HepG2 (cell line): ENCODE data around the gene COL4A6. TPM values are rescaled to one million over a fixed set of nuclear protein-coding genes. Genes with fewer than 3 reads are reported as not detected.

Source experiments
- ATAC-seq: fragments of 200-7000 bp; cut with Tn5 transposase; 3 replicates; pipeline ENCODE4 v1.9.1; 2020; ENCODE audit warnings: mild to moderate bottlenecking, moderate library complexity
- BruUV-seq: library from RNA; stranded (reverse); fragments of 400-500 nt; replicated peaks from 2 replicates; lab custom pipeline; 2021; lab: Mats Ljungman, UMichigan
- CTCF ChIA-PET: fragments of 300-600 bp; formaldehyde crosslinking; extraction: SDS; loops from one replicate; lab custom pipeline; 2021; ENCODE audit warnings: low total read pairs, inconsistent platforms, low intra/inter-chr PET ratio; lab: Yijun Ruan, JAX
- POLR2A ChIA-PET: fragments of 350-600 bp; sonication (Branson Sonifier 250); formaldehyde crosslinking; loops from one replicate; lab custom pipeline; 2020; ENCODE audit warnings: antibody characterized with exemption, inconsistent platforms; lab: Yijun Ruan, JAX
- DNase-seq: peaks from one replicate; pipeline ENCODE4 v3.0.0-alpha.2; 2015; ENCODE audit warnings: low spot score
- FAIRE-seq: peaks from 3 replicates; lab custom pipeline; 2011; peaks lifted over from hg19 to GRCh38; lab: Jason Lieb, UNC
- H2AFZ ChIP-seq: one replicate; pipeline ENCODE4 v1.6.1; 2011; ENCODE audit warnings: low read length, inconsistent platforms
- H3K27ac ChIP-seq: fragments of 300-600 bp; 3 replicates; pipeline ENCODE4 v1.8.0; 2011; ENCODE audit warnings: mixed run types, mild to moderate bottlenecking, mixed read lengths, low read length, inconsistent platforms; ENCODE audit not compliant: insufficient read depth; ENCODE audit errors: extremely low read length
- H3K27me3 ChIP-seq, 2 experiments: fragments of 200-600 bp in 1 of 2; 2 replicates in 1 of 2; 3 replicates in 1 of 2; pipeline versions ENCODE4 v1.6.0 to v1.8.0; 2011; ENCODE audit warnings: low read length in 2 of 2, mild to moderate bottlenecking in 2 of 2, moderate library complexity in 2 of 2, inconsistent platforms in 1 of 2; ENCODE audit not compliant: insufficient read depth in 2 of 2, control insufficient read depth in 1 of 2
- H3K36me3 ChIP-seq, 2 experiments: fragments of 200-600 bp in 1 of 2; replicated peaks in 1 of 2; 2 replicates in 1 of 2; 3 replicates in 1 of 2; pipeline versions ENCODE4 v1.5.1 to v1.8.0; 2011; ENCODE audit warnings: low read length in 2 of 2, inconsistent platforms in 1 of 2; ENCODE audit not compliant: insufficient read depth in 2 of 2, control insufficient read depth in 1 of 2
- H3K4me1 ChIP-seq: 2 replicates; pipeline ENCODE4 v1.5.1; 2012; ENCODE audit warnings: low read length, inconsistent platforms; ENCODE audit not compliant: insufficient read depth
- H3K4me2 ChIP-seq: 2 replicates; pipeline ENCODE4 v1.6.0; 2011; ENCODE audit warnings: low read depth, low read length, inconsistent platforms
- H3K4me3 ChIP-seq, 3 experiments: fragments of 200-600 bp in 1 of 3; sonication (generic), shearing (Covaris generic) in 1 of 3; replicated peaks in 1 of 3; 2 replicates each; pipeline ENCODE4 v1.5.1; 2011 to 2016; ENCODE audit warnings: low read length in 3 of 3, inconsistent platforms in 2 of 3, low read depth in 2 of 3, mild to moderate bottlenecking in 2 of 3, control low read depth in 1 of 3, mixed read lengths in 1 of 3; ENCODE audit not compliant: insufficient read depth in 1 of 3
- H3K79me2 ChIP-seq: one replicate; pipeline ENCODE4 v1.6.1; 2011; ENCODE audit warnings: low read length, inconsistent platforms; ENCODE audit not compliant: insufficient read depth
- H3K9ac ChIP-seq: 2 replicates; pipeline ENCODE4 v1.6.0; 2011; ENCODE audit warnings: mild to moderate bottlenecking, low read depth, low read length, inconsistent platforms; ENCODE audit not compliant: insufficient read depth
- H3K9me3 ChIP-seq: 2 replicates; pipeline ENCODE4 v1.5.1; 2012; ENCODE audit warnings: mild to moderate bottlenecking, low read length
- H4K20me1 ChIP-seq: 2 replicates; pipeline ENCODE4 v1.6.0; 2011; ENCODE audit warnings: inconsistent platforms, mild to moderate bottlenecking, low read length, moderate library complexity; ENCODE audit not compliant: insufficient read depth
- AKAP8 ChIP-seq: sonication (generic); formaldehyde crosslinking; IDR thresholded peaks from 2 replicates; pipeline ENCODE4 v1.5.1; 2020; ENCODE audit warnings: mild to moderate bottlenecking, missing genetic modification reagents
- BCLAF1 ChIP-seq: fragments of 450-650 bp; IDR thresholded peaks from 2 replicates; pipeline ENCODE4 v1.6.1; 2017; ENCODE audit warnings: mild to moderate bottlenecking
- BRCA1 ChIP-seq: sonication (generic); formaldehyde crosslinking; IDR thresholded peaks from 2 replicates; pipeline ENCODE4 v1.4.0; 2020; ENCODE audit warnings: missing genetic modification reagents
- FOXK1 ChIP-seq: sonication (generic); formaldehyde crosslinking; IDR thresholded peaks from 2 replicates; pipeline ENCODE4 v1.4.0; 2020; ENCODE audit warnings: low read depth, missing genetic modification reagents, borderline replicate concordance
- HOMEZ ChIP-seq: IDR thresholded peaks from 2 replicates; pipeline ENCODE4 v1.6.1; 2016; ENCODE audit warnings: low read depth
- HOXA3 ChIP-seq: sonication (generic); formaldehyde crosslinking; IDR thresholded peaks from 2 replicates; pipeline ENCODE4 v1.5.0; 2020; ENCODE audit warnings: missing genetic modification reagents
- HOXA9 ChIP-seq: sonication (generic); formaldehyde crosslinking; IDR thresholded peaks from 2 replicates; pipeline ENCODE4 v1.8.1; 2022; ENCODE audit warnings: missing genetic modification reagents, mild to moderate bottlenecking, moderate library complexity, borderline replicate concordance
- HOXD1 ChIP-seq: sonication (generic); formaldehyde crosslinking; IDR thresholded peaks from 2 replicates; pipeline ENCODE4 v1.5.0; 2020; ENCODE audit warnings: missing genetic modification reagents
- MAZ ChIP-seq, 2 experiments: sonication (generic) in 1 of 2; formaldehyde crosslinking in 1 of 2; IDR thresholded peaks; 2 replicates each; pipeline versions ENCODE4 v1.5.0 to v1.6.1; 2012 to 2020; ENCODE audit warnings: low read depth in 2 of 2, mild to moderate bottlenecking in 2 of 2, borderline replicate concordance in 1 of 2, improper control_type of control experiment in 1 of 2, low read length in 1 of 2, missing genetic modification reagents in 1 of 2, moderate library complexity in 1 of 2
- ONECUT2 ChIP-seq: sonication (generic); formaldehyde crosslinking; IDR thresholded peaks from 2 replicates; pipeline ENCODE4 v1.4.0; 2020; ENCODE audit warnings: missing genetic modification reagents
- SAP130 ChIP-seq: IDR thresholded peaks from 2 replicates; pipeline ENCODE4 v1.6.1; 2016; ENCODE audit warnings: low read depth
- ZKSCAN5 ChIP-seq: sonication (generic); formaldehyde crosslinking; IDR thresholded peaks from 2 replicates; pipeline ENCODE4 v1.5.1; 2020; ENCODE audit warnings: mild to moderate bottlenecking, missing genetic modification reagents
- ZNF431 ChIP-seq: sonication (generic); formaldehyde crosslinking; IDR thresholded peaks from 2 replicates; pipeline ENCODE4 v1.9.0; 2022; ENCODE audit warnings: missing genetic modification reagents, low read depth, mild to moderate bottlenecking, borderline replicate concordance
- ZNF598 ChIP-seq: sonication (generic); formaldehyde crosslinking; IDR thresholded peaks from 2 replicates; pipeline ENCODE4 v1.5.1; 2020; ENCODE audit warnings: mild to moderate bottlenecking, missing genetic modification reagents, borderline replicate concordance
- ZNF615 ChIP-seq: sonication (generic); formaldehyde crosslinking; IDR thresholded peaks from 2 replicates; pipeline ENCODE4 v1.5.0; 2020; ENCODE audit warnings: mild to moderate bottlenecking, missing genetic modification reagents, borderline replicate concordance
- ZNF776 ChIP-seq: sonication (generic); formaldehyde crosslinking; IDR thresholded peaks from 2 replicates; pipeline ENCODE4 v1.4.0; 2020; ENCODE audit warnings: mild to moderate bottlenecking, missing genetic modification reagents
- WGBS: methylation state at CpG from one replicate; pipeline ENCODE4 v1.1.6; 2017; ENCODE audit warnings: low lambda C conversion rate; 5-methylcytosine and 5-hydroxymethylcytosine counted together
- in situ Hi-C: cut with HindIII; loops from 2 replicates; pipeline ENCODE4 v1.10.0; 2017; ENCODE audit warnings: low pct_unique_long_range_greater_than_20kb; ENCODE audit not compliant: extremely low pct_ligation_motif_present
- intact Hi-C: fragments of 100-400 bp; cut with micrococcal nuclease; formaldehyde crosslinking; loops from one replicate; pipeline ENCODE4 v1.10.0; 2022; ENCODE audit not compliant: unreplicated experiment
- polyA plus RNA-seq, 8 experiments: library from polyadenylated mRNA; depleted of rRNA in 3 of 8; stranded (reverse) in 7 of 8; unstranded in 1 of 8; fragments of >200 nt; fragmentation: Illumina TruSeq in 4 of 8; extraction: Trizol in 4 of 8; gene quantifications; 2 replicates each; pipeline versions ENCODE4 v1.2.1 to v1.2.3, GENCODE V29; 2011 to 2016; ENCODE audit warnings: low read depth in 4 of 8, missing spikeins in 1 of 8, mixed read lengths in 1 of 8; ENCODE audit not compliant: insufficient read depth in 1 of 8
- total RNA-seq, 5 experiments: library from RNA; depleted of rRNA; stranded (reverse); fragments of >200 nt; fragmentation: Illumina TruSeq; extraction: Trizol; gene quantifications; 2 replicates each; pipeline ENCODE4 v1.2.3, GENCODE V29; 2016; ENCODE audit warnings: low read depth in 1 of 5

Gene COL4A6
- total and polyA plus RNA-seq, 2 of the 13 experiments (the other 11 are each of a cell fraction or from before 2014, with no cell fraction given) = 4.5 to 8.2 TPM

GRCh38 chrX:108437349-108438109 is 693 bp downstream of the COL4A6 start:
- in situ Hi-C loops (no loop called here), intact Hi-C loops (loop anchor here (5.0 to 10.0 kb wide), 4 partner anchors 80 to 193 kb away; no protein-coding TSS in a partner anchor)
- H3K4me1 ChIP-seq = peaks cover 10% of the 10 kb centered on the region; the same call in 1 of the 2 replicates
- peak overlapping the region; percentile 49 to 77 (median 72) for H3K4me3 ChIP-seq
- H3K79me2 ChIP-seq = peaks cover 12% of the 10 kb centered on the region
- peak overlapping the region; percentile 47 for H3K9ac ChIP-seq
- no peak for FAIRE-seq
- WGBS = 30% methylated on average over 18 of the region's 20 CpGs
- no peaks in the 10 kb centered on the region for H3K36me3 ChIP-seq
- BruUV-seq = no TSS peak
- peak overlapping the region; percentile 92 for H3K4me2 ChIP-seq
- H3K9me3 ChIP-seq = no peaks in the 10 kb centered on the region
- DNase-seq = no peak
- H2AFZ ChIP-seq = peak overlapping the region; percentile 63
- ChIA-PET CTCF (no interaction called here), POLR2A (interaction anchor here (1.0 kb wide), 1 partner anchor 10 kb away, joined by 3 read pairs; no protein-coding TSS in a partner anchor)
- no peak for TF ChIP-seq HOXA9 (CRISPR knock-in tag)
- no peak for TF ChIP-seq BCLAF1
- no peak for TF ChIP-seq ZNF598 (CRISPR knock-in tag)
- TF ChIP-seq ZNF431 = no peak
- TF ChIP-seq HOMEZ = no peak
- no peak for TF ChIP-seq HOXA3 (CRISPR knock-in tag)
- TF ChIP-seq MAZ (IDR thresholded peaks at IDR 0.05; ENCODE audit: borderline replicate concordance, low read depth, low read length) = no peak
- no peak for TF ChIP-seq MAZ (CRISPR knock-in tag; IDR thresholded peaks at IDR 0.05; ENCODE audit: low read depth)
- no peak for TF ChIP-seq ZNF776 (CRISPR knock-in tag)
- no peak for TF ChIP-seq ZKSCAN5 (CRISPR knock-in tag)
- no peak for TF ChIP-seq SAP130 (CRISPR knock-in tag)
- no peak for TF ChIP-seq FOXK1 (CRISPR knock-in tag)
- TF ChIP-seq AKAP8 (CRISPR knock-in tag) = no peak
- TF ChIP-seq HOXD1 (CRISPR knock-in tag) = no peak
- TF ChIP-seq ZNF615 = no peak
- no peak for TF ChIP-seq BRCA1 (CRISPR knock-in tag)
- no peak for TF ChIP-seq ONECUT2 (CRISPR knock-in tag)
- no peaks in the 10 kb centered on the region; a peak in 1 of 5 replicates for H3K27me3 ChIP-seq
- peak; percentile 57 for ATAC-seq
- no peaks in the 10 kb centered on the region for H4K20me1 ChIP-seq
- no peak overlapping the region for H3K27ac ChIP-seq
